Measurements from ENCODE around the gene CLSTN1.

CLSTN1 gene

GRCh38 chr1:9691691-9692090, 132.1 kb downstream of the CLSTN1 start:
- Histone ChIP-seq H2AFZ (ENCODE audit: low read depth, low read length, severe bottlenecking) (no peak overlapping the region), H4K20me1 (ENCODE audit: low read depth, low read length) (no peaks in the 10 kb centered on the region), H3K4me2 (ENCODE audit: low read depth, low read length, poor library complexity, severe bottlenecking) (no peak overlapping the region), H3K9me3 (ENCODE audit: insufficient read depth, low read length) (no peaks in the 10 kb centered on the region), H3K9ac (ENCODE audit: low read length) (no peak overlapping the region), H3K27ac (ENCODE audit: low read depth, low read length) (no peak overlapping the region), H3K36me3 (ENCODE audit: low read length) (no peaks in the 10 kb centered on the region; the same call in 1 of the 2 replicates), H3F3A (ENCODE audit: insufficient read depth) (peaks cover 23% of the 10 kb centered on the region), H3K27me3 (ENCODE audit: low read length) (no peaks in the 10 kb centered on the region), H3K9me2 (replicated peaks; ENCODE audit: insufficient read depth, low read length) (no peaks in the 10 kb centered on the region), H3K79me2 (ENCODE audit: insufficient read depth, low read length) (peaks cover 7% of the 10 kb centered on the region), H3K4me3 (ENCODE audit: insufficient read depth, low read length, poor library complexity, severe bottlenecking) (no peak overlapping the region)
- no peak for TF ChIP-seq CTCF (IDR thresholded peaks at IDR 0.05; ENCODE audit: insufficient read depth, low read length, poor library complexity, severe bottlenecking)
- TF ChIP-seq EZH2phosphoT487 (conservative IDR thresholded peaks at IDR 0.05; ENCODE audit: low read length) = no peak

GRCh38 chr1:9691108-9691445, 132.7 kb downstream of the CLSTN1 start:
- H3K4me2 ChIP-seq (ENCODE audit: low read depth, low read length, poor library complexity, severe bottlenecking) = no peak overlapping the region
- no peak overlapping the region for H3K27ac ChIP-seq (ENCODE audit: low read depth, low read length)
- no peaks in the 10 kb centered on the region for H3K9me3 ChIP-seq (ENCODE audit: insufficient read depth, low read length)
- no peaks in the 10 kb centered on the region for H4K20me1 ChIP-seq (ENCODE audit: low read depth, low read length)
- H3K36me3 ChIP-seq (ENCODE audit: low read length) = no peaks in the 10 kb centered on the region; the same call in 1 of the 2 replicates
- peaks cover 7% of the 10 kb centered on the region for H3K79me2 ChIP-seq (ENCODE audit: insufficient read depth, low read length)
- no peak overlapping the region for H2AFZ ChIP-seq (ENCODE audit: low read depth, low read length, severe bottlenecking)
- TF ChIP-seq EZH2phosphoT487 (conservative IDR thresholded peaks at IDR 0.05; ENCODE audit: low read length) (no peak), CTCF (IDR thresholded peaks at IDR 0.05; ENCODE audit: insufficient read depth, low read length, poor library complexity, severe bottlenecking) (no peak)
- no peaks in the 10 kb centered on the region for H3K9me2 ChIP-seq (replicated peaks; ENCODE audit: insufficient read depth, low read length)
- peaks cover 29% of the 10 kb centered on the region for H3F3A ChIP-seq (ENCODE audit: insufficient read depth)
- no peak overlapping the region for H3K9ac ChIP-seq (ENCODE audit: low read length)
- H3K27me3 ChIP-seq (ENCODE audit: low read length) = no peaks in the 10 kb centered on the region
- no peak overlapping the region for H3K4me3 ChIP-seq (ENCODE audit: insufficient read depth, low read length, poor library complexity, severe bottlenecking)

- Histone ChIP-seq H3K4me3 (ENCODE audit: insufficient read depth, low read length, poor library complexity, severe bottlenecking) (no peak overlapping the region), H3K9me3 (ENCODE audit: insufficient read depth, low read length) (no peaks in the 10 kb centered on the region), H4K20me1 (ENCODE audit: low read depth, low read length) (no peaks in the 10 kb centered on the region), H3K4me2 (ENCODE audit: low read depth, low read length, poor library complexity, severe bottlenecking) (no peak overlapping the region), H3F3A (ENCODE audit: insufficient read depth) (peaks cover 34% of the 10 kb centered on the region), H3K27me3 (ENCODE audit: low read length) (no peaks in the 10 kb centered on the region), H2AFZ (ENCODE audit: low read depth, low read length, severe bottlenecking) (no peak overlapping the region), H3K9me2 (replicated peaks; ENCODE audit: insufficient read depth, low read length) (no peaks in the 10 kb centered on the region), H3K27ac (ENCODE audit: low read depth, low read length) (no peak overlapping the region), H3K9ac (ENCODE audit: low read length) (no peak overlapping the region), H3K36me3 (ENCODE audit: low read length) (no peaks in the 10 kb centered on the region; the same call in 1 of the 2 replicates), H3K79me2 (ENCODE audit: insufficient read depth, low read length) (peaks cover 7% of the 10 kb centered on the region)
- TF ChIP-seq CTCF (IDR thresholded peaks at IDR 0.05; ENCODE audit: insufficient read depth, low read length, poor library complexity, severe bottlenecking) (no peak), EZH2phosphoT487 (conservative IDR thresholded peaks at IDR 0.05; ENCODE audit: low read length) (no peak)
Observed at GRCh38 chr1:9690440-9691107, 133.2 kb downstream of the CLSTN1 start.
